ENCODE measurements around the gene DLL3. TPM values are rescaled to one million over a fixed set of nuclear protein-coding genes. Genes with fewer than 3 reads are reported as not detected.

Gene DLL3
- total RNA-seq, 2 experiments from 2014 or later: 0.35 TPM; not detected in 1

DNA sequence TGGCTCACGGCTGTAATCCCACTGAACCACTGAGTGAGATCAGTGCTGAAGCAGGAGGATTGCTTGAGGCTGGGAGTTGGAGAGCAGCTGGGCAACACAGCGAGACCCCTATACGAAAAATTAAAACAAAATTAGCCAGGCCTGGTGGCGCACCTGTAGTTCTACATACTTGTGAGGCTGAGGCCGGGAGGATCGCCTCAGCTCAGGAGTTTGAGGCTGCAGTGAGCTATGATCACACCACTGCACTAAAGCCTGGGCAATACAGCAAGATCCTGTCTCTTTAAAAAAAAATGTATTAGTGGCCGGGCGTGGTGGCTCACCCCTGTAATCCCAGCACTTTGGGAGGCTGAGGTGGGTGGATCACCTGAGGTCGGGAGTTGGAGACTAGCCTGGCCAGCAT lies 9.9 kb downstream of the DLL3 start:
- DNase-seq: no peak
- CTCF ChIA-PET: interaction anchor here (0.6 kb wide), 1 partner anchor 22 kb away, joined by 3 read pairs; no protein-coding TSS in a partner anchor
- Mint-ChIP-seq H3K4me1 (peaks cover 20% of the 10 kb centered on the region), H3K27ac (no peak overlapping the region), H3K9me3 (peaks cover 4% of the 10 kb centered on the region), H3K36me3 (ENCODE audit: low read depth) (peaks cover 3% of the 10 kb centered on the region), H3K4me3 (peak overlapping the region; percentile 66), H3K27me3 (peaks cover 56% of the 10 kb centered on the region)
- POLR2A ChIA-PET: no interaction called here

DNA sequence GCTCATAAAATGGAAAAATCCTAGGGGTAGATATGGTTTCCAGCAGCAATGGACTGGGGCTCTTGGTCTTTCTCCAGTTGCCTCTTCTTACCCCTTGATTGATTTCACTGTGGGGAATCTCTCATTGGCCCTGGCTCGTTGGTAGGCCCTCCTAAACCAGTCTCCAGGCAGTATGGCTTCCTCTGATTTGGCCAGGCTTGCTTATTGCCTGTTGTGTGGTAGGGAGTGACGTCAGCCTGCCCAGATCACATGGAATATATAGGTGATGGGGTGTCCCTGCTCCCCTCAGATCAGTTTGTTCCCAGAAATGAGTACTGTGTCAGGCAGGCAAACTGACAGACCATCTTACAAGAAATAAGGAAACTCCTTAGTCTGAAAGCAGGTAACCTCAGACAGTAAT lies 10.5 kb downstream of the DLL3 start:
- no peak overlapping the region for H3K27ac Mint-ChIP-seq
- no peak for DNase-seq
- peaks cover 56% of the 10 kb centered on the region for H3K27me3 Mint-ChIP-seq
- ChIA-PET CTCF (interaction anchor here (0.6 kb wide), 2 partner anchors 21 to 167 kb away, joined by 3 read pairs; no protein-coding TSS in a partner anchor), POLR2A (no interaction called here)
- peaks cover 4% of the 10 kb centered on the region for H3K9me3 Mint-ChIP-seq
- H3K36me3 Mint-ChIP-seq (ENCODE audit: low read depth): peaks cover 3% of the 10 kb centered on the region
- peaks cover 17% of the 10 kb centered on the region for H3K4me1 Mint-ChIP-seq
- H3K4me3 Mint-ChIP-seq: no peak overlapping the region

GRCh38 chr19:39512988-39513387 lies 14.2 kb downstream of the DLL3 start:
- Mint-ChIP-seq H3K27me3 (peaks cover 60% of the 10 kb centered on the region), H3K4me1 (peaks cover 13% of the 10 kb centered on the region), H3K36me3 (ENCODE audit: low read depth) (peaks cover 2% of the 10 kb centered on the region), H3K9me3 (no peaks in the 10 kb centered on the region), H3K4me3 (no peak overlapping the region), H3K27ac (no peak overlapping the region)
- CTCF ChIA-PET: interaction anchor here (0.6 to 2.5 kb wide), 5 partner anchors 10 to 1485 kb away, joined by 3 to 11 read pairs (median 3); no protein-coding TSS in a partner anchor
- POLR2A ChIA-PET: no interaction called here
- DNase-seq: no peak

GRCh38 chr19:39514840-39515550 lies 16.2 kb downstream of the DLL3 start, which contains the start of gene SELENOV:
TSS of gene SELENOV (plus strand) at chr19:39515139. CDS start at chr19:39515213, 74 bp downstream.
- H3K4me1 Mint-ChIP-seq: peaks cover 9% of the 10 kb centered on the region
- H3K27me3 Mint-ChIP-seq: peaks cover 57% of the 10 kb centered on the region
- H3K9me3 Mint-ChIP-seq: no peaks in the 10 kb centered on the region
- H3K4me3 Mint-ChIP-seq: peak within 1 kb of the TSS; percentile 32
- CTCF ChIA-PET: interaction anchor here (1.1 to 2.5 kb wide), 3 partner anchors 12 to 40 kb away, joined by 3 to 11 read pairs (median 6); partner anchors contain the start of gene EID2B
- POLR2A ChIA-PET: no interaction called here
- peaks cover 2% of the 10 kb centered on the region for H3K36me3 Mint-ChIP-seq (ENCODE audit: low read depth)
- no peak for DNase-seq
- H3K27ac Mint-ChIP-seq: no peak within 1 kb of the TSS

DNA sequence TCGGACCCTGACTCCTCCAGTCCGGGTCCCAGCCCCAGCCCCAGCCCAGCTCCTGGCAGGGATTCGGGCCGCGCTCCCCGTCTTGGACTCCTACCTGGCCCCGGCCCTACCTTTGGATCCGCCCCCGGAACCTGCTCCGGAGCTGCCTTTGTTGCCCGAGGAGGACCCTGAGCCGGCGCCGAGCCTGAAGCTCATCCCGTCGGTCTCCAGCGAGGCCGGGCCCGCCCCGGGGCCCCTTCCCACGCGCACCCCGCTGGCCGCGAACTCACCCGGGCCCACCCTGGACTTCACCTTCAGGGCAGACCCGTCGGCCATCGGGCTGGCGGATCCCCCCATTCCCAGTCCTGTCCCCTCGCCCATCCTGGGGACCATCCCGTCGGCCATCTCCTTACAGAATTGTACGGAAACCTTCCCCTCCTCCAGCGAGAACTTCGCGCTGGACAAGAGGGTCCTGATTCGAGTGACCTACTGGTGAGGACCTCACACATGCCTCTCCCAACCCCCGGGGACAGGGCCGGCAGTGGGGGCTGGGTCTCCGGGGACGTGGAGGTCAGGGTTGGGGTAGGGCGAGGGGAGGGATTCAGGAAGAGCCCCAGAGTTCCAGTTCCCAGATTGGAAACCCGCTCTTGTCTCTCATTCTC lies 16.9 kb downstream of the DLL3 start:
- Mint-ChIP-seq H3K4me3 (peak overlapping the region; percentile 20), H3K27ac (no peak overlapping the region), H3K4me1 (peaks cover 9% of the 10 kb centered on the region), H3K9me3 (no peaks in the 10 kb centered on the region), H3K27me3 (peaks cover 57% of the 10 kb centered on the region), H3K36me3 (ENCODE audit: low read depth) (peaks cover 2% of the 10 kb centered on the region)
- DNase-seq: no peak
- POLR2A ChIA-PET: no interaction called here
- CTCF ChIA-PET: interaction anchor here (1.1 to 1.4 kb wide), 2 partner anchors 17 to 41 kb away, joined by 3 to 6 read pairs; partner anchors contain the start of gene EID2B

DNA sequence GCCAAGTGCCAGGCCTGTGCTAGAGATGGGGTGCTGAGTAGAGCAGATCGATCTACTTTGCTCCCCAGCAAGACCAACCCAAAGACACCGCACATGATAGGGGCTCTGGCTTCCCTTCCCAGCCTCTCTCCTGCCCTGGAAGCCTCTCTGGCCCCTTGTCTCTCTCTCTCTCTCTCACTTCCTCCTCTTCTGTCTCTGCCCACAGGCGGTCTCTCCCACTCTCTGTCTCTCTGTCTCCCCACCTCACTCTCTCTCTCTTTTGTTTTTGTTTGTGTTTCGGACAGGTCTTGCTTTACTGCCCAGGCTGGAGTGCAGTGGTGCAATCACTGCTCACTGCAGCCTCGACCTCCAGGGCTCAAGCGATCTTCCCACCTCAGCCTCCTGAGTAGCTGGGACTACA lies 17.5 kb downstream of the DLL3 start:
- POLR2A ChIA-PET: no interaction called here
- H3K27me3 Mint-ChIP-seq: peaks cover 57% of the 10 kb centered on the region
- CTCF ChIA-PET: interaction anchor here (1.1 to 1.4 kb wide), 2 partner anchors 16 to 42 kb away, joined by 3 to 6 read pairs; partner anchors contain the start of gene EID2B
- peak overlapping the region; percentile 20 for H3K4me3 Mint-ChIP-seq
- no peak overlapping the region for H3K27ac Mint-ChIP-seq
- H3K4me1 Mint-ChIP-seq: peaks cover 9% of the 10 kb centered on the region
- peaks cover 2% of the 10 kb centered on the region for H3K36me3 Mint-ChIP-seq (ENCODE audit: low read depth)
- no peak for DNase-seq
- H3K9me3 Mint-ChIP-seq: no peaks in the 10 kb centered on the region

DNA sequence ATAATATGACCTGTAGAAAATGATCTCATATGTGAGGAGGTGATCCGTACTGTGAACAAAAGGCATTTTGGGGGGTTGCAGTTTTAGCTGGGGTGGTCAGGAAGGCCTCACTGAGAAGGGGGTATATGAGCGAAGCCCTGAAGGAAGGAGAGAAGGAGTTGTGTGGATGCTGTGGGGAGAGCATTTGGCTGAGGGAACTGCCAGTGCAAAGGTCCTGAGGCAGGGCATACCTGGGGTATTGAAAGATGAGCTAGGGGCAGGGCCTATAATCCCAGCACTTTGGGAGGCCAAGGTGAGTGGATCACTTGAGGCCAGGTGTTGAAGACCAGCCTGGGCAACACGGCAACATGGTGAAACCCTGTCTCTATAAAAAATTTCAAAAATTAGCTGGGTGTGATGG lies 18.7 kb downstream of the DLL3 start:
- Mint-ChIP-seq H3K36me3 (ENCODE audit: low read depth) (peaks cover 2% of the 10 kb centered on the region), H3K27ac (no peak overlapping the region), H3K4me3 (no peak overlapping the region), H3K27me3 (peaks cover 55% of the 10 kb centered on the region), H3K9me3 (no peaks in the 10 kb centered on the region), H3K4me1 (peaks cover 9% of the 10 kb centered on the region)
- DNase-seq: no peak
- CTCF ChIA-PET: interaction anchor here (0.6 to 1.8 kb wide), 2 partner anchors 15 to 239 kb away, joined by 4 to 6 read pairs; no protein-coding TSS in a partner anchor
- POLR2A ChIA-PET: no interaction called here

DNA sequence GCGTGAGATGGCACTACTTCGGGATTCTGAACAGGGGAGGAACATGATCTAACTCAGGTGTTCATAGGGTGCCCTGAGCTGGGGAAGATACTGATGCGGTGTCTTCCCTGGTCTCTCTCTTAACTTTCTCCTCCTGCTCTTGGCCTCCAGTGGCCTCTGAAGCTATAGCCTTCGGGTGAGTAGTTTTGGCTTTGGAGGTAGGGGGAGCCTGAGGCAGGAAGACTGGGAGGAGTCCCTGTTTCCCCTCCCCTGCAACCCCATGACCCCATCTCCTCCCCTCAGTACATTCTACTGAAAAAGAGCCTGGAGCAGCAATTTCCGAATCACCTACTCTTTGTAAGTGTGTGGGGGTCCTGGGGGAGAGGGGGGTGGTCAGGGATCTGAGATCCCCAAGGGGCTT lies 19.7 kb downstream of the DLL3 start:
- CTCF ChIA-PET: interaction anchor here (1.8 kb wide), 1 partner anchor 16 kb away, joined by 6 read pairs; no protein-coding TSS in a partner anchor
- H3K4me3 Mint-ChIP-seq: no peak overlapping the region
- POLR2A ChIA-PET: no interaction called here
- H3K27me3 Mint-ChIP-seq: peaks cover 48% of the 10 kb centered on the region
- H3K4me1 Mint-ChIP-seq: peaks cover 9% of the 10 kb centered on the region
- DNase-seq: no peak
- no peak overlapping the region for H3K27ac Mint-ChIP-seq
- no peaks in the 10 kb centered on the region for H3K9me3 Mint-ChIP-seq
- peaks cover 2% of the 10 kb centered on the region for H3K36me3 Mint-ChIP-seq (ENCODE audit: low read depth)

DNA sequence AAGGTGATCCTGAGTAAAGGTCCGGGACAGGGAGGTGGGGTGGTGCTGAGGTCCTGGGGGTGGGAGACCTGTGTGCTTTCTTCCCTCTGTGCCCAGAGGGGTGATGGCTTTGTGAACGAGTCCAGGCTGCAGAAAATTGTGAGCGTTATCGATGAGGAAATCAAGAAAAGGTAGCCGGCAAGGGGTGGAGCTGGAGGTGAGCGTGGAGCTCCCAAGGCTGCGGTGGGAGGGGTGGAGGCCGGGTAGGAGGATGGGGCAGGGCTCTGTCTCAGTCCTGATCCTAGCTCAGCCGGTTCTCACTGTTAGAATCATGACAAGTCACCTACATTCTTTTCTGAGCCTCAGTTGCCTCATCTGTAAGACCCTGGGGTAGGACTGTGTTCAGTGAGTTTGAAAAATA lies 20.2 kb downstream of the DLL3 start:
- Mint-ChIP-seq H3K4me1 (peaks cover 9% of the 10 kb centered on the region), H3K27me3 (peaks cover 43% of the 10 kb centered on the region), H3K4me3 (no peak overlapping the region), H3K27ac (no peak overlapping the region), H3K9me3 (no peaks in the 10 kb centered on the region), H3K36me3 (ENCODE audit: low read depth) (peaks cover 2% of the 10 kb centered on the region)
- ChIA-PET POLR2A (no interaction called here), CTCF (interaction anchor here (1.8 kb wide), 1 partner anchor 16 kb away, joined by 6 read pairs; no protein-coding TSS in a partner anchor)
- no peak for DNase-seq

DNA sequence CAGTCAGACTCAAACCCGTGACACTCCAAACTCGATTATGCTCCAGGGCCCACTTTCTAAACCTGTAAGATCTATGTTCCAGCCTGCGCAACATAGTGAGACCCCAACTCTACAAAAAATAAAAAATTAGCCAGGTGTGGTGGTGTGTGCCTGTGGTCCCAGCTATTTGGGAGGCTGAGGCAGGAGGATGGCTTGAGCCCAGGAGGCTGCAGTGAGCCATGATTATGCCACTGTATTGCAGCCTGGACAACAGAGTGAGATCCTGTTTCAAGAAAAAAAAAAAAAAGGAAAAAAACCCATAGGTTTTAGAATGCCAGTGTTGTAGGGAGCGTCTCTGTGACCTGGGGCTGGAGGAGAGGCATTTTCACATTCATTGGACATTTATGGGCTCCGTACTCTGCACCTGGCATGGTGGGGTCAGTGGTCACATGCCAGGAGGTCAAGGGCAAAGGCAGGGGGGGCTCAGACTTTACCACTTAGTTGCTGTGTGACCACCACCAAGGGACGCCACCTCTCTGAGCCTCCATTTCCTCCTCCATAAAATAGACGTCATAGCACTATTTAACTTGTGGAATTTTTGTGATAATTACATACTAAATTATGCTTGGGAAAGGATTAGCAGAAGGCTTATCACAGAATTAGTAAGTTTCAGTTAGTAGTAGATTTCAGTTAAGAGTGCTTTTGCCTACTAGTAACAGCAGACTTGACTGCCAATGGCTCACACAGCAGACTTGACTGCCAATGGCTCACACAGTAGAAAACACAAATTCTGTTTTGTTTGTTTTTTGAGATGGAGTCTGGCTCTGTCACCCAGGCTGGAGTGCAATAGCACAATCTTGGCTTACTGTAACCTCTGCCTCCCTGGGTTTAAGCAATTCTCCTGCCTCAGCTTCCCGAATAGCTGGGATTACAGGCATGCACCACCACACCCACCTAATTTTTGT lies 22.1 kb downstream of the DLL3 start:
- Mint-ChIP-seq H3K9me3 (no peaks in the 10 kb centered on the region), H3K4me3 (no peak overlapping the region), H3K27me3 (peaks cover 26% of the 10 kb centered on the region), H3K4me1 (peaks cover 5% of the 10 kb centered on the region), H3K36me3 (ENCODE audit: low read depth) (peaks cover 2% of the 10 kb centered on the region), H3K27ac (no peak overlapping the region)
- CTCF ChIA-PET: no interaction called here
- POLR2A ChIA-PET: no interaction called here
- no peak for DNase-seq

GRCh38 chr19:39524495-39524894 lies 25.7 kb downstream of the DLL3 start:
- H3K4me3 Mint-ChIP-seq: no peak overlapping the region

GRCh38 chr19:39525205-39525604 lies 26.5 kb downstream of the DLL3 start:
- H3K27ac Mint-ChIP-seq: no peak overlapping the region
- no peak for DNase-seq
- ChIA-PET CTCF (interaction anchor here (0.6 to 1.2 kb wide), 2 partner anchors 12 to 302 kb away, joined by 3 read pairs; no protein-coding TSS in a partner anchor), POLR2A (no interaction called here)
- H3K9me3 Mint-ChIP-seq: no peaks in the 10 kb centered on the region
- H3K4me3 Mint-ChIP-seq: no peak overlapping the region
- peaks cover 5% of the 10 kb centered on the region for H3K36me3 Mint-ChIP-seq (ENCODE audit: low read depth)
- H3K4me1 Mint-ChIP-seq: peaks cover 2% of the 10 kb centered on the region
- no peaks in the 10 kb centered on the region for H3K27me3 Mint-ChIP-seq

More at GRCh38 chr19:39524495-39524894, 25.7 kb downstream of the DLL3 start:
- H3K27ac Mint-ChIP-seq: no peak overlapping the region
- ChIA-PET CTCF (interaction anchor here (0.6 to 1.2 kb wide), 3 partner anchors 8 to 302 kb away, joined by 3 read pairs; partner anchors contain the start of gene EID2B), POLR2A (interaction anchor here (0.6 kb wide), 1 partner anchor 10 kb away, joined by 4 read pairs; no protein-coding TSS in a partner anchor)
- DNase-seq: no peak
- H3K4me1 Mint-ChIP-seq: peaks cover 2% of the 10 kb centered on the region
- no peaks in the 10 kb centered on the region for H3K27me3 Mint-ChIP-seq
- no peaks in the 10 kb centered on the region for H3K9me3 Mint-ChIP-seq
- peaks cover 5% of the 10 kb centered on the region for H3K36me3 Mint-ChIP-seq (ENCODE audit: low read depth)
